GM23248 (cell line): ENCODE results near the gene GDPGP1.

Experiments used
- EZH2 ChIP-seq: fragments of 200-600 bp; sonication (generic); IDR thresholded peaks from 2 replicates; pipeline ENCODE4 v1.6.1; 2018; ENCODE audit warnings: antibody characterized with exemption, mild to moderate bottlenecking; ENCODE audit not compliant: insufficient read depth, poor library complexity, severe bottlenecking
- EZH2phosphoT487 ChIP-seq: fragments of 200-600 bp; sonication (generic); IDR thresholded peaks from 2 replicates; pipeline ENCODE4 v1.6.1; 2018; ENCODE audit warnings: antibody characterized with exemption, moderate library complexity, mild to moderate bottlenecking, low read depth; ENCODE audit not compliant: insufficient read depth

- no peak for TF ChIP-seq EZH2phosphoT487
- TF ChIP-seq EZH2, result no peak
Observed at GRCh38 chr15:90201944-90202375, 32.0 kb upstream of the GDPGP1 start.
